Gastrocnemius medialis (tissue), 4 donors: ENCODE data around the gene VAV2.

Experiments
- CTCF ChIP-seq, 5 experiments: fragments of 450-650 bp in 3 of 5; fragments of 200-600 bp in 2 of 5; sonication (generic) in 2 of 5; IDR thresholded peaks in 4 of 5; conservative IDR thresholded peaks in 1 of 5; 1 replicate in 4 of 5; 2 replicates in 1 of 5; pipeline ENCODE4 v1.5.1; 2016 to 2019; ENCODE audit warnings: antibody characterized with exemption in 5 of 5, mild to moderate bottlenecking in 3 of 5, moderate library complexity in 3 of 5
- POLR2A ChIP-seq, 2 donors: fragments of 450-650 bp; IDR thresholded peaks; one replicate each; pipeline ENCODE4 v1.6.1; 2017; ENCODE audit warnings: antibody characterized with exemption in 2 of 2, mild to moderate bottlenecking in 2 of 2, moderate library complexity in 2 of 2

- no peak for TF ChIP-seq POLR2A (IDR thresholded peaks at IDR 0.05)
- no peak for TF ChIP-seq CTCF (IDR thresholded peaks at IDR 0.05 in 4 of 5, conservative IDR thresholded peaks at IDR 0.05 in 1 of 5)
Measured at GRCh38 chr9:134007150-134007549, 15.0 kb upstream of the VAV2 start.
